ENCODE results near the gene CKM. TPM values are rescaled to one million over a fixed set of nuclear protein-coding genes. Genes with fewer than 3 reads are reported as not detected.
"Not testable (repeated sequence)": the region's sequence is repeated elsewhere in the genome, so short reads cannot be mapped to it uniquely, and the experiment has no call there.

The CKM gene
- total RNA-seq, 1 donor: 0.43 TPM

DNA sequence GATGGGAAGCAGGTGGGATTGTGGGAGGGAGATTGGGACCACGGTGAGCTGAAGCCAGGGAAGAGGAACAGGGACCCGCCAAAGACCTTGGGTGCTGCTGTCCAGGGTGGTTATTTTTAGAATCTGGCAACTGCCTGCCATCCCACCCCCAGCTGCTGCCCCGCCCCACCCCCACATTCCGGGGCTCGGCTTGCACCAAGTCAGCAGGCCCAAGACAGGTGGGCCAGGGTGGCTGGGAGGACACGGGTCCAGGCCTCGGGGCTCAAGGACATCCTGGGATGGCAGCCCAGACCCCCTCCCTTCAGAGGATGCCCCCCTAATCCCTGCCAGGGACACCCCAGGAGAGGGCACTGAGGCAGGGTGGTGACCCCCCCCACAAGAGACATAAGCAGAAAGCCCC lies 827 bp downstream of the CKM start:
- DNase-seq (ENCODE audit: low read depth): no peak
- H3K4me3 ChIP-seq (ENCODE audit: low read depth, low read length): no peak overlapping the region
- TF ChIP-seq, protein P1, sequence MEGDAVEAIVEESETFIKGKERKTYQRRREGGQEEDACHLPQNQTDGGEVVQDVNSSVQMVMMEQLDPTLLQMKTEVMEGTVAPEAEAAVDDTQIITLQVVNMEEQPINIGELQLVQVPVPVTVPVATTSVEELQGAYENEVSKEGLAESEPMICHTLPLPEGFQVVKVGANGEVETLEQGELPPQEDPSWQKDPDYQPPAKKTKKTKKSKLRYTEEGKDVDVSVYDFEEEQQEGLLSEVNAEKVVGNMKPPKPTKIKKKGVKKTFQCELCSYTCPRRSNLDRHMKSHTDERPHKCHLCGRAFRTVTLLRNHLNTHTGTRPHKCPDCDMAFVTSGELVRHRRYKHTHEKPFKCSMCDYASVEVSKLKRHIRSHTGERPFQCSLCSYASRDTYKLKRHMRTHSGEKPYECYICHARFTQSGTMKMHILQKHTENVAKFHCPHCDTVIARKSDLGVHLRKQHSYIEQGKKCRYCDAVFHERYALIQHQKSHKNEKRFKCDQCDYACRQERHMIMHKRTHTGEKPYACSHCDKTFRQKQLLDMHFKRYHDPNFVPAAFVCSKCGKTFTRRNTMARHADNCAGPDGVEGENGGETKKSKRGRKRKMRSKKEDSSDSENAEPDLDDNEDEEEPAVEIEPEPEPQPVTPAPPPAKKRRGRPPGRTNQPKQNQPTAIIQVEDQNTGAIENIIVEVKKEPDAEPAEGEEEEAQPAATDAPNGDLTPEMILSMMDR (IDR thresholded peaks at IDR 0.05; ENCODE audit: insufficient read depth, low read depth, low read length): no peak

- TF ChIP-seq, protein P1 (IDR thresholded peaks at IDR 0.05; ENCODE audit: insufficient read depth, low read depth, low read length): no peak
- DNase-seq (ENCODE audit: low read depth): no peak
- H3K4me3 ChIP-seq (ENCODE audit: low read depth, low read length): no peak overlapping the region
Measured at GRCh38 chr19:45320997-45321775, 1.5 kb downstream of the CKM start.

GRCh38 chr19:45315304-45315703 lies 7.4 kb downstream of the CKM start:
- TF ChIP-seq, protein P1 (IDR thresholded peaks at IDR 0.05; ENCODE audit: insufficient read depth, low read depth, low read length): no peak
- no peak overlapping the region for H3K4me3 ChIP-seq (ENCODE audit: low read depth, low read length)
- DNase-seq (ENCODE audit: low read depth): no peak

GRCh38 chr19:45314708-45315245 lies 7.9 kb downstream of the CKM start:
- TF ChIP-seq, protein P1 (IDR thresholded peaks at IDR 0.05; ENCODE audit: insufficient read depth, low read depth, low read length): no peak
- no peak overlapping the region for H3K4me3 ChIP-seq (ENCODE audit: low read depth, low read length)
- DNase-seq (ENCODE audit: low read depth): no peak

GRCh38 chr19:45312285-45312684 lies 10.4 kb downstream of the CKM start:
- not testable (repeated sequence) for H3K4me3 ChIP-seq (ENCODE audit: low read depth, low read length); DNase-seq (ENCODE audit: low read depth)

DNA sequence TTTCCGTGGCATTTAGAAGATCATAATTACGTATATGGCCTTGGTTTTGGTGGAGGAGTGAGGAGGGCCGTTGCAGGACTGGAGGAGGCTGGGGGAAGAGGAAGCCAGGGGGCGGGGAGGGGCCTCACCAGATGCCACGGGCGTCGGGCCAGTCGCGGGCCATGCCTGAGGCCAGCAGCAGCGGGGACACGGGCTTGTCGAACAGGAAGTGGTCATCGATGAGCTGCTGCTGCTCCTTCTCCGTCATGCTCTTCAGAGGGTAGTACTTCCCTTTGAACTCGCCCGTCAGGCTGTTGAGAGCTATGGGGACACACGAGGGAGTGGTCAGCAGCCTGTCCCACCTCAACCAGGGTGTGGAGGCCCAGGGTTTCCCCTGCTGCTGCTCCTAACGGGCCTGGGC lies 11.1 kb downstream of the CKM start:
- no peak overlapping the region for H3K4me3 ChIP-seq (ENCODE audit: low read depth, low read length)
- no peak for DNase-seq (ENCODE audit: low read depth)
- TF ChIP-seq, protein P1 (IDR thresholded peaks at IDR 0.05; ENCODE audit: insufficient read depth, low read depth, low read length): no peak

GRCh38 chr19:45309322-45309721 lies 13.4 kb downstream of the CKM start:
- DNase-seq (ENCODE audit: low read depth); H3K4me3 ChIP-seq (ENCODE audit: low read depth, low read length): not testable (repeated sequence)

GRCh38 chr19:45307361-45307760 lies 15.3 kb downstream of the CKM start:
- H3K4me3 ChIP-seq (ENCODE audit: low read depth, low read length): no peak overlapping the region
- TF ChIP-seq, protein P1 (IDR thresholded peaks at IDR 0.05; ENCODE audit: insufficient read depth, low read depth, low read length): no peak
- no peak for DNase-seq (ENCODE audit: low read depth)
